ENCODE measurements around the gene SCGB1C1.
A peak's percentile ranks its signal among the peaks of the same experiment; 100 is the strongest.
"Not testable (repeated sequence)": the region's sequence is repeated elsewhere in the genome, so short reads cannot be mapped to it uniquely, and the experiment has no call there.

The SCGB1C1 gene

DNA sequence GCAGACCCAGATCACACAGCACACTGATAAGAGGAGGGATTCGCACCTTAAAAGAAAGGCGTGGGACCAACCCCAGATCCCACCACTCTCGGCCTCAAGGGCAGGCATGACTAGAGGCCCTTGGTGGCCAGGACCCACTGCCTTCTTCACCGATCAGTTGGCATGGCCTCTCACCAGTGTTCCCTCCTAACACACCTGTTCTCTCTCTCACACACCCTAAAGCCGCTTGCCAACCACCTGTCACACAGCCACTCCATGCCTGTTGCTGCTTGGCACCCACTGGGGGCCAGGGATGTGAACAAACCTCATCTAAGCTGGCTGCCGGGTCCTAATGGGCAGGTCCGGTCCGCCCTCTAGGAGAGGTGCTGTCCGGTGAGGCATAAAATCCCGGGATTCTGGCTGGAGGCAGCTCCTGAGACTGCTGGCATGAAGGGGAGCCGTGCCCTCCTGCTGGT, at the start of gene SCGB1C1:
Gene SCGB1C1 (plus strand): TSS at position 405 of the 455 bp plus-strand sequence. CDS start 22 bp downstream, at position 427.
- DNase-seq: not testable (repeated sequence)

DNA sequence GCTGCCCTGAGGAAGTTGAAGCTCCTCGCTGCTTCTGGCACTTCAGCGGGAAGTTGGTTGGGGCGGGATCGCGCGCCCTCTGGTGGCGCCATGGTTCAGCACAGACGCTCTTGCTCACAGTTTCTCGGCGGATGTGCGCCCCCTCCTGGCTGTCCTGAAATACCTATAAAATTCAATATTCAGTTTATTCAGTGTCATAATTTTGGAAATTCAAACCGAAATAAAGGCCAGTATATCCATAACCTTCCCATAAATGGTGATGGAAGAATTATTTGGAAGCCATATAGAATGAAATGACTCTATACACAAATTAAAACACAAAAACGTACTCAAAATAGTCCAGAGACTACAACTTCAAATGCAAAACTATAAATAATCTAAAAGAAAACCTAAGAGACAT, 12.6 kb upstream of the SCGB1C1 start:
- DNase-seq: not testable (repeated sequence)

GRCh38 chr11:189200-189783, 3.6 kb upstream of the SCGB1C1 start:
- not testable (repeated sequence) for DNase-seq

DNA sequence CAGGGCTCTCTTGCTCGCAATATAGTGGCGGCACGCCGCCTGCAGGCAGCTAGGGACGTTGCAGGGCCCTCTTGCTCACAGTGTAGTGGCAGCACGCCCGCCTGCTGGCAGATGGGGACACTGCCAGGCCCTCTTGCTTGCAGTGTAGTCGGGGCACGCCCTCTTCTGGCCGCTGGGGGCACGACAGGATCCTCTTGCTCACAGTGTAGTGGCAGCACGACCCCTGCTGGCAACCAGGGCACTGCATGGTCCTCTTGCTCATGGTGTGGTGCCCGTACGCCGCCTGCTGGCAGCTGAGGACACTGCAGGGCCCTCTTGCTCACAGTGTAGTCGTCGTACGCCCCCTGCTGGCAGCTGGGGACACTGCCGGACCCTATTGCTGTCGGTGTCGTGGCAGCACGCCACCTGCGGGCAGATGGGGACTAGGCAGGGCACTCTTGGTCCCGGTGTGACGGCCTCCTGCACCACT, 3.0 kb upstream of the SCGB1C1 start:
- peak in 1 of 2 donors; percentile 33 for DNase-seq

- DNase-seq: not testable (repeated sequence)
Observed at GRCh38 chr11:190546-190945, 2.3 kb upstream of the SCGB1C1 start.

DNA sequence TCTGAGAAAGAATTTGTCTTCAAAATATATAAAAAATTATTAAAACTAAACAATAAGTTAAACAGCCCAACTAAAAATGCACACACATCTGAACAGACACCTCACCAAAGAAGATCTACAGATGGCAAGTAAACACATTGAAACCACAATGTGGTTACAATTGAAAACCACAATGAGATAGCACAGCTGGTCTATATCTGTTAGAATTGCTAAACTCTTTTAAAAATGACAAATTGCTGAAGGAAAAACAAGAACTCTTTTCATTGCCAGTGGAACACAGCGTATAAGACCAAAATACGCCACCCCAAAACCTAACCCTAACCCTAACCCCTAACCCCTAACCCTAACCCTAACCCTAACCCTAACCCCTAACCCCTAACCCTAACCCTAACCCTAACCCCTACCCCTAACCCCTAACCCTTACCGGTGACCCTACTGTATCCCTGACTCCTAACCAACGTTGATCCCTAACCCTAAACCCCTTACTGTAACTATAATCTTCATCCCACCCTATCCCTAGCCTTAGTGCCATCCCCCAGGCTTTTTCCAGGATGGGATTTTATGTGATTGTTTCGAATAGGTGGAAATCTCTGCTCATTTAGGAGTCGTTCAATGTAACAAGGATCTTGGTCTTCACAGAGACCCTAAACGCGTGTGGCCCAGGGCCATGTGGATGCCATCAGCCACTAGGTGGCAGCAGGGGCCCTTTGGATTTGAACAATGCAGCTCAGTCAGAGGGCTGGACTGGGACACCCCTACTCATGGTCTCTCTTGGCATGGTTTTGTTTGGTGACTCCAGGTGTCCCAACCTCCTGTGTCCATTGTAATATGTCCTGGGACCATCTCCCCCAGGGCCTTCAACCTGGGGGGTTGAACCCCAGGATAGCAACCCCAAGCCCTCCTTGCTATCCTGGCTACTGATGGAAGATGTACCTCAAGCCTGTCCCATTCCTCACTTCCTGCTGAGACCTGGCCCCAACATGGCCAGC, 1.1 kb upstream of the SCGB1C1 start:
- peak in 1 of 2 donors; percentile 57 for DNase-seq

DNA sequence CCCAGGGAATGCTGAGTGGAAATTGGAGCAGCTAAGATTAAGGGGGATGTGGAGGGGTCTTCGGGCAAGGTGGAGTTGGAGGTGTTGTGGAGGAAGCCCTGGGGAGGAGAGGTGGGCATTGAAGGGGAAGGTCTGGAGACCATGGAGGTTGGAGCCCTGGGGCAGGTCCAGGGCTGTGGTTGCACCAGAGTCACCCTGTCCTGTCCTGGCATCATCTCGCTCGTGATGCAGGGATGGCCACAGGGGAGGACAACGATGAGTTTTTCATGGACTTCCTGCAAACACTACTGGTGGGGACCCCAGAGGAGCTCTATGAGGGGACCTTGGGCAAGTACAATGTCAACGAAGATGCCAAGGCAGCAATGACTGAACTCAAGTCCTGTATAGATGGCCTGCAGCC, 603 bp downstream of the SCGB1C1 start:
- DNase-seq: not testable (repeated sequence)

DNA sequence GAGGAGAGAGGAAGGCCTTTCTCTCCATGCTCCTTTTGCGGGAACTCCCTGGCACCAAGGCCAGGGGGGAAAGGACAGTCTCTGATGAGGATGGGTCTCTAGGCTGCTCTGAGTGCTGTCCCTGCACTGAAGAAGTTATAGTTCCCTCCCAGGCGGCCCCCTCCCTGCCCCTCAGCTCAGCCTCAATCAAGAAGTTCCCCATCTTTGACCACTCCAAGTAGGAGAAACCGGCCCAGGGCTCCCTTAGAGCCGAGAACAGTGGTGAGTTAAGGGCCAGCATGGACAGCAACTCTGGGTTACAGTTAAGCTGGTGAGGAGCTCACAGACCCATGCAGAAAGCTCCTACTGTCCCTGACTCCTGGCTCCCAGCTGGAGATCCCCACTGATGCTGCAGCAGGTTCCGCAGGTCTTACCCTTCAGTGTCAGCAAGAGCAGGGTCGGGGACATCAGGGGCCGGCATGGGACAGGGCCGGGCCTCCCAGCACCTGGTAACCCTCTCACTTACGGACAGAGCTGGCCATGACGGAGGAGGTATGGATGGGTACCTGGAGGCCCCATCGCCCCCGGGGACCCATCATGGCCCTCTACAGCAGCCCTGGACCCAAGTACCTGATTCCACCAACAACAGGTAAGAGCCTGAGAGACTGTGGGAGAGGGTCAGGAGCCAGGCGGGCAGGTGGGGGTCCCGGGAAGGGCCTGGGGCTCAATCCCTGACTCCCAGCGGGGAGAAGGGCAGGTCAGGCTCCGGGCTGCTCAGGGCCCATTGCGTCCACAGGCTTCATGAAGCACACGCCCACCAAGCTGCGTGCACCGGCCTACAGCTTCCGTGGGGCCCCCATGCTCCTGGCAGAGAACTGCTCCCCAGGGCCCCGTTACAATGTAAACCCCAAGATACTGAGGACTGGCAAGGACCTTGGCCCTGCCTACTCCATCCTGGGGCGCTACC, 4.2 kb downstream of the SCGB1C1 start:
- DNase-seq: no peak

DNA sequence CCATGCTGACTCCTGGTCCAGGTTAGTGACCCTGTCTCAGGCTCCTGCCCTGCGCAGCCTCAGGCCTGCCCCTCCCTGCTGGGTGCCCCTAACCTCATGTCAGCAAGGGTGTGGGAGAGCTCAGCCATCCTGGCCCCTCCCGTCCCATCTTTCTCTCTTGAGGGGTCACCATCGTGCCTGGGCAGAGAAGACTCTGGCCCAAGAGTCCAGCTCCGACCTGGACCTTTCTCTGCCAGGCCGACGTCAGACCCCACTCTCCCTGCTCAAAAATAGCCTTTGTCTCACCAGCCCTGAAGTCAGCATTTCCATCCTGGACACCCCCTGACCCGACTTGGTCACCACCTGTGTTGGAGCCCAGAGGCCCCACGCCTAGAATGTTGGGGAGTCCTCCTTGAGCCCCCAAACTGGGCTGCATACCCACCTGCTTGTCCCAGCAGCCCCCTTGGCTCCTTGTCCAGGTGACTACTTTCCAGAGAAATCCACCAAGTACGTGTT, 4.9 kb downstream of the SCGB1C1 start:
- DNase-seq: no peak

DNA sequence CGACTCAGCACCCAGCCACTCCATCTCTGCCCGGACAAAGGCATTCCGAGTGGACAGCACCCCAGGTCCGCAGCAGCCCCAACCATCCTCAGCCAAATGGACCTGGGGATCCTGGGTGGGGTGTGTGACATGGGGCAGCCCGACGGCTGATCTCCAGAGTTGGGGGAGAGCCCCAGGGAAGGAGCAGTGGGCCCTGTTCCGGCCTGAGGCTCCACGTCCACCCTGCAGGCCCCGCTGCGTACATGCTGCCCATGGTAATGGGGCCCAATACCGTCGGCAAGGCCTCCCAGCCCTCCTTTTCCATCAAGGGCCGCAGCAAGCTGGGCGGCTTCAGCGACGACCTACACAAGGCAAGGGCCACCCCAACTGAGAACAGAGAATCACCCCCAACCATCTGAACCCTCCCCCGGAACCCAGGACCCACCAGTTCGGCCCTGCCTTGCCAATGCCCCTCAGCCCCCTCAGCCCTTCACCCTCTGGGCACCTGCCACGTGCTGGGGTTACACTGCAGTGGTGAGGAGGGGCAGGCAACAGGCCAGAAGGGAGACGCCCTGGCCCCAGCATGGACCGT, 5.4 kb downstream of the SCGB1C1 start:
- no peak for DNase-seq

- DNase-seq: no peak
Observed at GRCh38 chr11:199004-199581, 6.2 kb downstream of the SCGB1C1 start.

- DNase-seq: no peak
Observed at GRCh38 chr11:199782-200181, 6.9 kb downstream of the SCGB1C1 start.

GRCh38 chr11:200224-201003, 7.5 kb downstream of the SCGB1C1 start:
- DNase-seq: no peak

DNA sequence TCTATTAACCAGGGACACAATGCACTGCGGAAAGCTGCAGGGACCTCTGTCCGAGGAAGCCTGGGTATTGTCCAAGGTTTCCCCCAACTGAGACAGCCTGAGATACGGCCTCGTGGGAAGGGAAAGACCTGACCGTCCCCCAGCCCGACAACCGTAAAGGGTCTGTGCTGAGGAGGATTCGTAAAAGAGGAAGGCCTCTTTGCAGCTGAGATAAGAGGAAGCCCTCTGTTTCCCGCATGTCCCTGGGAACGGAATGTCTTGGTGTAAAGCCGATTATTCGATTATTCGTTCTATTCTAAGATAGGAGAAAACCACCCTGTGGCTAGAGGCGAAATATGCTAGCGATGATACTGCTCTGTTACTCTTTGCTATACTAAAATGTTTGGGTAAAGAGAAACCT, 9.1 kb downstream of the SCGB1C1 start:
- no peak for DNase-seq

GRCh38 chr11:202490-202889, 9.6 kb downstream of the SCGB1C1 start:
- DNase-seq: no peak

- no peak for DNase-seq
Observed at GRCh38 chr11:203056-203944, 10.4 kb downstream of the SCGB1C1 start.

DNA sequence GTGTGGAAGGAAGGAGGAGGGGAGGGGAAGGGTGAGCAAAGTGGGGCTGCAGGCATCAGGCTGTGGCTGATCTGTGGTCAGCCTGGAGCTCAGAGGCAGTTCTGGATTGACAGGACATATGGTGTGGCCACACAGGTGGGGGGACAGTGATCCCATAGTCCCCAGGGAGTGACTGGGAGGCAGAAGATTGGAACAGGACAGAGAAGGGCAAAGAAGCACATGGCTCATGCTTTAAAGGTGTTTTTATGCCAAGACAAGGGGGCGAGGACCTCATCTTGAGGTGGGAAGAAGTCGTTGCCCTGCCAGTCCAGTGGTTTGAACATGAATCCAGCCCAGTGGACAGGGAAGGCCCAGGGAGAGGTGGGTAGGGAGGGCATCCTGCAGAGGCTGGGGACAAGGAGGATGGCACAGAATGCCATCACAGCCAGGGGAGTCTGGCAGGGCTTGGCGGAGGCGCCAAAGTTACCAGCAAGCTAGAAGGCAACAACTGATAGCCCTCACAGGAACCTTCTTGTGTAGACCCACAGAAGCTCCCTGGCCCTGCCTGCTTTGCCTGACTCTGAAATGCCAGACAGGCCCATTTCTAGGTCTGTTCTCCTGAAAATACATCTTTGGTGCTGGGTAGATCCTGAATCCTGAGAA, 11.2 kb downstream of the SCGB1C1 start:
- no peak for DNase-seq

DNA sequence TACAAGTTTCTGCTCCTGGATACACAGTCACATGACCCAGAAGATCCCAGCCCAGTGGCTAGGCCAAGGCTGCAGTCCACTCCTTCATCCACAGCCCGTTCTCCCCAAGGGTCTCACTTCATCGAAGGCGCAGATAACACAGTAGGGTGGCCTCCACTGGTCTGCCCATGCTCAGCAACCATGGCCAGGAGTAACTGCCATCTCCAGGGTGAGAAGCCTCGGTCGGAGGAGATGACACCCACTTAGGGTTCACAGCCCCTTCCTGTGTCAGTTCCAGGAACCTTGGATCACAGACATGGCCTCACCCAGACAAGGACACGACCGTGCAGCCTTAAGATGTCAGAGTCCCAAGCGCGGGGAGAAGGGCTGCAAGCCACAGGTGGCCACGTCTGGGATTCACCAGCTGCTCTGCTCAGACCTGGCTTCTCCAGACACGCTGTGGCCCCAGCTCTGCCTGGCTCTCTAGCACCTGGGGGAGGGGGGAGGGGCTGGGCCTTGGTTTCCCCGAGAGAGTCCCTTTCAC, 11.8 kb downstream of the SCGB1C1 start:
- no peak for DNase-seq

Measured in stimulated activated CD4-positive, alpha-beta T cell treated with anti-CD3 and anti-CD28 coated beads, Interleukin-2, amount 100 ng/mL, for 48 hours (primary cell).